Measurements from ENCODE around the gene MYO5B. TPM values are rescaled to one million over a fixed set of nuclear protein-coding genes. Genes with fewer than 3 reads are reported as not detected.

MYO5B gene
- total and polyA plus RNA-seq, 9 of the 15 experiments (the other 6 are each of a cell fraction or from before 2014, with no cell fraction given), result 0.07 to 0.42 (median 0.28) TPM

DNA sequence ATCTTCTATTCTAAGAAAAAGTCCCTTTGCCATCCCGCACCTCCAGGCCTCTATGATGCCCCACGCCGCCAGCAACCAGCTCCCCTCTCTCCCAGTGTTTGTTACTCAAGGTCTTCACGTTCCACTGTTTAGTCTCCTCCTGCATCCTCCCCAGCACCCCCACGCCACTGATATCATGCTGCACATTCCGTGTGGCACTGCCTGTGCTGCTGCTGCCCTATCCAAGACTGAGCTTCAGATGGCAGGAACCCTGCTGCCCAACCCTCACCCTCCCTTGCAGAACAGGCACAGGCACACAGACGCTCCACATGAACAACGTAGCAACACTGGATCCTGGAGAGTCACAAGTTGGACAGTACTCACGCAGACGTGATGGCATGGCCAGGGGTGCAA is 35.3 kb downstream of the MYO5B start (continued):
- no peak for TF ChIP-seq TFAP4 (CRISPR knock-in tag; IDR thresholded peaks at IDR 0.05; ENCODE audit: borderline replicate concordance)
- no peak for TF ChIP-seq PHB2 (IDR thresholded peaks at IDR 0.05; ENCODE audit: low read depth)
- TF ChIP-seq, protein P1, sequence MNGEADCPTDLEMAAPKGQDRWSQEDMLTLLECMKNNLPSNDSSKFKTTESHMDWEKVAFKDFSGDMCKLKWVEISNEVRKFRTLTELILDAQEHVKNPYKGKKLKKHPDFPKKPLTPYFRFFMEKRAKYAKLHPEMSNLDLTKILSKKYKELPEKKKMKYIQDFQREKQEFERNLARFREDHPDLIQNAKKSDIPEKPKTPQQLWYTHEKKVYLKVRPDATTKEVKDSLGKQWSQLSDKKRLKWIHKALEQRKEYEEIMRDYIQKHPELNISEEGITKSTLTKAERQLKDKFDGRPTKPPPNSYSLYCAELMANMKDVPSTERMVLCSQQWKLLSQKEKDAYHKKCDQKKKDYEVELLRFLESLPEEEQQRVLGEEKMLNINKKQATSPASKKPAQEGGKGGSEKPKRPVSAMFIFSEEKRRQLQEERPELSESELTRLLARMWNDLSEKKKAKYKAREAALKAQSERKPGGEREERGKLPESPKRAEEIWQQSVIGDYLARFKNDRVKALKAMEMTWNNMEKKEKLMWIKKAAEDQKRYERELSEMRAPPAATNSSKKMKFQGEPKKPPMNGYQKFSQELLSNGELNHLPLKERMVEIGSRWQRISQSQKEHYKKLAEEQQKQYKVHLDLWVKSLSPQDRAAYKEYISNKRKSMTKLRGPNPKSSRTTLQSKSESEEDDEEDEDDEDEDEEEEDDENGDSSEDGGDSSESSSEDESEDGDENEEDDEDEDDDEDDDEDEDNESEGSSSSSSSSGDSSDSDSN (IDR thresholded peaks at IDR 0.05; ENCODE audit: borderline replicate concordance in 1 of 2, low read depth in 2 of 2, low read length in 2 of 2), result no peak

GRCh38 chr18:50158866-50159653 is 35.9 kb downstream of the MYO5B start:
- H3K9me1 ChIP-seq (ENCODE audit: control insufficient read depth, insufficient read depth, low read length), result no peaks in the 10 kb centered on the region
- no peaks in the 10 kb centered on the region for H3K4me1 ChIP-seq (replicated peaks in 1 of 2; ENCODE audit: control insufficient read depth in 2 of 2, insufficient read depth in 2 of 2, low read length in 2 of 2)
- in situ Hi-C loops (cut with MboI), result no loop called here
- ChIA-PET POLR2A (interaction anchor here (0.8 kb wide), 1 partner anchor 18 kb away, joined by 3 read pairs; no protein-coding TSS in a partner anchor), CTCF (ENCODE audit: low intra/inter-chr PET ratio) (no interaction called here)
- H2AFZ ChIP-seq (ENCODE audit: low read depth, low read length), result no peak overlapping the region
- H3K4me3 ChIP-seq, result no peak overlapping the region
- H3K27me3 ChIP-seq (ENCODE audit: control insufficient read depth in 2 of 2, insufficient read depth in 2 of 2, low read length in 2 of 2), result peaks cover 0 to 27% of the 10 kb centered on the region in 2 experiments; a peak in 2 of 5 replicates
- H3K9ac ChIP-seq (ENCODE audit: insufficient read depth in 1 of 2, low read depth in 2 of 2, low read length in 2 of 2), result no peak overlapping the region
- no peaks in the 10 kb centered on the region for H3K36me3 ChIP-seq (ENCODE audit: control insufficient read depth, insufficient read depth, low read length)
- no peaks in the 10 kb centered on the region for H3K79me2 ChIP-seq (ENCODE audit: control insufficient read depth, insufficient read depth, low read length)
- no peaks in the 10 kb centered on the region for H3K9me3 ChIP-seq (replicated peaks; ENCODE audit: control insufficient read depth, insufficient read depth, low read depth, low read length)
- no peak overlapping the region for H3K4me2 ChIP-seq (ENCODE audit: insufficient read depth, low read length)
- DNase-seq (ENCODE audit: extremely low read depth in 1 of 4, low spot score in 3 of 4) (no peak), FAIRE-seq (no peak), ATAC-seq (no peak)
- H3K27ac ChIP-seq (ENCODE audit: extremely low read depth, low read depth, low read length), result no peak overlapping the region
- no TSS peak for BruUV-seq (replicated peaks)
- WGBS (ENCODE audit: insufficient coverage, low coverage, missing lambda C conversion rate), result 0% methylated on average over 8 of the region's 9 CpGs
- intact Hi-C loops (cut with micrococcal nuclease), result no loop called here
- no peaks in the 10 kb centered on the region for H4K20me1 ChIP-seq (replicated peaks; ENCODE audit: control insufficient read depth, insufficient read depth, low read length)
- no peak for TF ChIP-seq TFAM (CRISPR knock-in tag; conservative IDR thresholded peaks at IDR 0.05)
- no peak for TF ChIP-seq MBD1 (CRISPR knock-in tag; IDR thresholded peaks at IDR 0.05)
- TF ChIP-seq TEAD4 (IDR thresholded peaks at IDR 0.05; ENCODE audit: low read length), result no peak
- TF ChIP-seq TEAD4 (CRISPR knock-in tag; IDR thresholded peaks at IDR 0.05; ENCODE audit: borderline replicate concordance), result no peak
- TF ChIP-seq ZNF584 (CRISPR knock-in tag; IDR thresholded peaks at IDR 0.05; ENCODE audit: low read depth), result no peak
- TF ChIP-seq, protein P2, sequence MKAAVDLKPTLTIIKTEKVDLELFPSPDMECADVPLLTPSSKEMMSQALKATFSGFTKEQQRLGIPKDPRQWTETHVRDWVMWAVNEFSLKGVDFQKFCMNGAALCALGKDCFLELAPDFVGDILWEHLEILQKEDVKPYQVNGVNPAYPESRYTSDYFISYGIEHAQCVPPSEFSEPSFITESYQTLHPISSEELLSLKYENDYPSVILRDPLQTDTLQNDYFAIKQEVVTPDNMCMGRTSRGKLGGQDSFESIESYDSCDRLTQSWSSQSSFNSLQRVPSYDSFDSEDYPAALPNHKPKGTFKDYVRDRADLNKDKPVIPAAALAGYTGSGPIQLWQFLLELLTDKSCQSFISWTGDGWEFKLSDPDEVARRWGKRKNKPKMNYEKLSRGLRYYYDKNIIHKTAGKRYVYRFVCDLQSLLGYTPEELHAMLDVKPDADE (conservative IDR thresholded peaks at IDR 0.05; ENCODE audit: control insufficient read depth, low read depth, low read length), result no peak
- TF ChIP-seq, protein P3, sequence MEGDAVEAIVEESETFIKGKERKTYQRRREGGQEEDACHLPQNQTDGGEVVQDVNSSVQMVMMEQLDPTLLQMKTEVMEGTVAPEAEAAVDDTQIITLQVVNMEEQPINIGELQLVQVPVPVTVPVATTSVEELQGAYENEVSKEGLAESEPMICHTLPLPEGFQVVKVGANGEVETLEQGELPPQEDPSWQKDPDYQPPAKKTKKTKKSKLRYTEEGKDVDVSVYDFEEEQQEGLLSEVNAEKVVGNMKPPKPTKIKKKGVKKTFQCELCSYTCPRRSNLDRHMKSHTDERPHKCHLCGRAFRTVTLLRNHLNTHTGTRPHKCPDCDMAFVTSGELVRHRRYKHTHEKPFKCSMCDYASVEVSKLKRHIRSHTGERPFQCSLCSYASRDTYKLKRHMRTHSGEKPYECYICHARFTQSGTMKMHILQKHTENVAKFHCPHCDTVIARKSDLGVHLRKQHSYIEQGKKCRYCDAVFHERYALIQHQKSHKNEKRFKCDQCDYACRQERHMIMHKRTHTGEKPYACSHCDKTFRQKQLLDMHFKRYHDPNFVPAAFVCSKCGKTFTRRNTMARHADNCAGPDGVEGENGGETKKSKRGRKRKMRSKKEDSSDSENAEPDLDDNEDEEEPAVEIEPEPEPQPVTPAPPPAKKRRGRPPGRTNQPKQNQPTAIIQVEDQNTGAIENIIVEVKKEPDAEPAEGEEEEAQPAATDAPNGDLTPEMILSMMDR (IDR thresholded peaks at IDR 0.05 in 2 of 3, conservative IDR thresholded peaks at IDR 0.05 in 1 of 3; ENCODE audit: insufficient read depth in 2 of 3, low read depth in 1 of 3, low read length in 3 of 3), result no peak
